Measurements from ENCODE around the gene C17orf67.

C17orf67 gene

GRCh38 chr17:56819030-56819429 lies 14.7 kb downstream of the C17orf67 start:
- CTCF ChIA-PET: interaction anchor here (0.8 to 13.2 kb wide), 38 partner anchors 9 to 366 kb away, joined by 3 to 258 read pairs (median 9); partner anchors contain the start of genes COIL and NOG
- DNase-seq (ENCODE audit: low read depth, low spot score): no peak

GRCh38 chr17:56817066-56817465 lies 16.7 kb downstream of the C17orf67 start:
- ChIA-PET CTCF (interaction anchor here (4.3 to 13.2 kb wide), 4 partner anchors 11 to 126 kb away, joined by 18 to 258 read pairs (median 42); no protein-coding TSS in a partner anchor), POLR2A (no interaction called here)
- TF ChIP-seq CTCF (IDR thresholded peaks at IDR 0.05; ENCODE audit: insufficient read depth, low read length, missing control alignments): no peak
- no peak for DNase-seq (ENCODE audit: low read depth, low spot score)
- H3K4me3 ChIP-seq (ENCODE audit: low read depth, low read length): no peak overlapping the region

More at GRCh38 chr17:56819030-56819429, 14.7 kb downstream of the C17orf67 start:
- POLR2A ChIA-PET: interaction anchor here (1.0 kb wide), 1 partner anchor 141 kb away, joined by 3 read pairs; the partner anchor contains the start of gene COIL
- H3K4me3 ChIP-seq (ENCODE audit: low read depth, low read length): no peak overlapping the region
- no peak for TF ChIP-seq CTCF (IDR thresholded peaks at IDR 0.05; ENCODE audit: insufficient read depth, low read length, missing control alignments)

GRCh38 chr17:56815711-56816110 lies 18.0 kb downstream of the C17orf67 start:
- H3K4me3 ChIP-seq (ENCODE audit: low read depth, low read length): no peak overlapping the region
- no peak for TF ChIP-seq CTCF (IDR thresholded peaks at IDR 0.05; ENCODE audit: insufficient read depth, low read length, missing control alignments)
- peak; percentile 45 for DNase-seq (ENCODE audit: low read depth, low spot score)
- CTCF ChIA-PET: interaction anchor here (0.8 to 13.2 kb wide), 8 partner anchors 8 to 127 kb away, joined by 3 to 258 read pairs (median 5); no protein-coding TSS in a partner anchor
- POLR2A ChIA-PET: no interaction called here

GRCh38 chr17:56812901-56813388 lies 20.8 kb downstream of the C17orf67 start:
- POLR2A ChIA-PET: no interaction called here
- CTCF ChIA-PET: interaction anchor here (1.2 kb wide), 1 partner anchor 127 kb away, joined by 3 read pairs; no protein-coding TSS in a partner anchor
- TF ChIP-seq CTCF (IDR thresholded peaks at IDR 0.05; ENCODE audit: insufficient read depth, low read length, missing control alignments): no peak
- DNase-seq (ENCODE audit: low read depth, low spot score): no peak
- H3K4me3 ChIP-seq (ENCODE audit: low read depth, low read length): no peak overlapping the region

GRCh38 chr17:56810891-56811775 lies 22.6 kb downstream of the C17orf67 start:
- ChIA-PET CTCF (interaction anchor here (1.2 kb wide), 1 partner anchor 128 kb away, joined by 3 read pairs; no protein-coding TSS in a partner anchor), POLR2A (no interaction called here)
- H3K4me3 ChIP-seq (ENCODE audit: low read depth, low read length): no peak overlapping the region
- TF ChIP-seq CTCF (IDR thresholded peaks at IDR 0.05; ENCODE audit: insufficient read depth, low read length, missing control alignments): no peak
- DNase-seq (ENCODE audit: low read depth, low spot score): no peak

- CTCF ChIA-PET: no interaction called here
- POLR2A ChIA-PET: no interaction called here
- TF ChIP-seq CTCF (IDR thresholded peaks at IDR 0.05; ENCODE audit: insufficient read depth, low read length, missing control alignments): no peak
- DNase-seq (ENCODE audit: low read depth, low spot score): no peak
- H3K4me3 ChIP-seq (ENCODE audit: low read depth, low read length): no peak overlapping the region
Measured at GRCh38 chr17:56810343-56810742, 23.4 kb downstream of the C17orf67 start.
